Endothelial cell (in vitro differentiated cells): ENCODE results near the gene ACACA. TPM values are rescaled to one million over a fixed set of nuclear protein-coding genes. Genes with fewer than 3 reads are reported as not detected.
"Not testable (repeated sequence)": the region's sequence is repeated elsewhere in the genome, so short reads cannot be mapped to it uniquely, and the experiment has no call there.

Source experiments
- DNase-seq: peaks from one replicate; pipeline ENCODE4 v3.0.0; 2021; ENCODE audit warnings: low spot score
- H3K27ac Mint-ChIP-seq: one replicate; pipeline ENCODE4 v1.8.0; 2021; ENCODE audit warnings: mixed read lengths, inconsistent platforms; ENCODE audit not compliant: unreplicated experiment
- H3K27me3 Mint-ChIP-seq: one replicate; pipeline ENCODE4 v1.8.0; 2021; ENCODE audit warnings: mild to moderate bottlenecking, moderate library complexity, mixed read lengths, inconsistent platforms; ENCODE audit not compliant: unreplicated experiment
- H3K36me3 Mint-ChIP-seq: one replicate; pipeline ENCODE4 v1.8.0; 2021; ENCODE audit warnings: mild to moderate bottlenecking, low read depth, mixed read lengths, inconsistent platforms; ENCODE audit not compliant: unreplicated experiment
- H3K4me1 Mint-ChIP-seq: one replicate; pipeline ENCODE4 v1.8.0; 2021; ENCODE audit warnings: mild to moderate bottlenecking, mixed read lengths, inconsistent platforms; ENCODE audit not compliant: unreplicated experiment
- H3K4me3 Mint-ChIP-seq: one replicate; pipeline ENCODE4 v1.8.0; 2021; ENCODE audit warnings: mild to moderate bottlenecking, mixed read lengths, inconsistent platforms; ENCODE audit not compliant: unreplicated experiment
- H3K9me3 Mint-ChIP-seq: one replicate; pipeline ENCODE4 v1.8.0; 2021; ENCODE audit warnings: mixed read lengths, inconsistent platforms; ENCODE audit not compliant: unreplicated experiment
- total RNA-seq: library from RNA; stranded (reverse); fragmentation: NEBNext Ultra II Directional; extraction: Animal tissue kit (Norgen Biotek cat#: 25700); gene quantifications from one replicate; pipeline ENCODE4 v1.2.1, GENCODE V29; 2021; ENCODE audit not compliant: unreplicated experiment
- TF ChIP-seq, protein P1 (sequence below): fragments of 200-600 bp; sonication (generic); IDR thresholded peaks from one replicate; pipeline ENCODE4 v1.5.0; 2021; ENCODE audit warnings: antibody characterized with exemption; ENCODE audit not compliant: unreplicated experiment

ACACA gene
- total RNA-seq, 1 donor from 2014 or later: 91.5 TPM

DNA sequence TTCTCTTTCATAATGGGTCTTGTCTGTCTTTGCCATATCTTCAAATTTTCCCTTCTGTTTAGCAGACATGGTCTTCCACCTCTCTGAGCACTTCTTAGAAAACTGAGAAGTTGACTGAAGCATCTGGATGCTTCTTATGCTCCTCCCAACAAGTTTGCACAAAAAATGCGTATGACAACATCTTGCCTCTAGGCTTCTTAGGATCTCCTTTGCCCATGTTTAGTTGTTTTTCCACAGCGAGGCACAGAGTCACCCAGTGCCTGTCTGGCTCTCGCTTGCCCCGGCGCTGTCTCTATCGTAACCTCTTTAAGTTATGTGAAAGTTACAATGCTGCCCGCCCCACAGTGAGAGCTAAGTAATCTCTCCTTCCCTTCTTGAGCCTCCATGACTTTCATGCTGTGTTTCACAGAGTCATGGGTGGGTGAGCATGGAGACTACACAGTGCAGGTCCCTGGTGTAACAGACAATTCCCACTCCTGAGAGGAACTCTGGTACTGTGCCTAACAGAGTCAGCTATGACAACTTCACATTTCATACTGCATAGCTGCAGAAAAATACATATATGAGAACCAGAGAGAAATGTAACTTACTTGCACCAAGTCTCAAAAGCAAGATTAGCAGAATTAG is 262.4 kb downstream of the ACACA start:
- no peaks in the 10 kb centered on the region for H3K9me3 Mint-ChIP-seq
- no peak overlapping the region for H3K27ac Mint-ChIP-seq
- H3K4me1 Mint-ChIP-seq: peaks cover 12% of the 10 kb centered on the region
- H3K4me3 Mint-ChIP-seq: no peak overlapping the region
- no peaks in the 10 kb centered on the region for H3K27me3 Mint-ChIP-seq
- no peak for DNase-seq
- H3K36me3 Mint-ChIP-seq: no peaks in the 10 kb centered on the region
- TF ChIP-seq, protein P1, sequence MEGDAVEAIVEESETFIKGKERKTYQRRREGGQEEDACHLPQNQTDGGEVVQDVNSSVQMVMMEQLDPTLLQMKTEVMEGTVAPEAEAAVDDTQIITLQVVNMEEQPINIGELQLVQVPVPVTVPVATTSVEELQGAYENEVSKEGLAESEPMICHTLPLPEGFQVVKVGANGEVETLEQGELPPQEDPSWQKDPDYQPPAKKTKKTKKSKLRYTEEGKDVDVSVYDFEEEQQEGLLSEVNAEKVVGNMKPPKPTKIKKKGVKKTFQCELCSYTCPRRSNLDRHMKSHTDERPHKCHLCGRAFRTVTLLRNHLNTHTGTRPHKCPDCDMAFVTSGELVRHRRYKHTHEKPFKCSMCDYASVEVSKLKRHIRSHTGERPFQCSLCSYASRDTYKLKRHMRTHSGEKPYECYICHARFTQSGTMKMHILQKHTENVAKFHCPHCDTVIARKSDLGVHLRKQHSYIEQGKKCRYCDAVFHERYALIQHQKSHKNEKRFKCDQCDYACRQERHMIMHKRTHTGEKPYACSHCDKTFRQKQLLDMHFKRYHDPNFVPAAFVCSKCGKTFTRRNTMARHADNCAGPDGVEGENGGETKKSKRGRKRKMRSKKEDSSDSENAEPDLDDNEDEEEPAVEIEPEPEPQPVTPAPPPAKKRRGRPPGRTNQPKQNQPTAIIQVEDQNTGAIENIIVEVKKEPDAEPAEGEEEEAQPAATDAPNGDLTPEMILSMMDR: no peak

DNA sequence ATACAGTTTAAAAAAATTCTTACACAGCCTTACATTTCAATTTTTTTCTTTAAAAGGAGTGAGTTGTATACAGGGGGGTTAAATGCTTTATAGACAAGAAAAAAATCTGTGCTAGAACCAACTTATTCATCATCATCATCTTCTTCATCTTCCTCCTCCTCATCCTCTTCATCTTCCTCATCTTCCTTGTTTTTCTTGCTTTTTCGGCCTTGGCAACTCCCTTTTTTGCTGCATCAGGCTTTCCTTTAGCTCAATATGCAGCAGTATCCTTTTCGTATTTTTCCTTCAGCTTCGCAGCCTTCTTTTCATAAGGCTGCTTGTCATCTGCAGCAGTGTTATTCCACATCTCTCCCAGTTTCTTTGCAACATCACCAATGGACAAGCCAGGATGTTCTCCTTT is 263.1 kb downstream of the ACACA start:
- not testable (repeated sequence) for H3K4me3 Mint-ChIP-seq, H3K36me3 Mint-ChIP-seq, H3K9me3 Mint-ChIP-seq, DNase-seq, H3K27ac Mint-ChIP-seq, H3K27me3 Mint-ChIP-seq
- H3K4me1 Mint-ChIP-seq: peaks cover 12% of the 10 kb centered on the region

DNA sequence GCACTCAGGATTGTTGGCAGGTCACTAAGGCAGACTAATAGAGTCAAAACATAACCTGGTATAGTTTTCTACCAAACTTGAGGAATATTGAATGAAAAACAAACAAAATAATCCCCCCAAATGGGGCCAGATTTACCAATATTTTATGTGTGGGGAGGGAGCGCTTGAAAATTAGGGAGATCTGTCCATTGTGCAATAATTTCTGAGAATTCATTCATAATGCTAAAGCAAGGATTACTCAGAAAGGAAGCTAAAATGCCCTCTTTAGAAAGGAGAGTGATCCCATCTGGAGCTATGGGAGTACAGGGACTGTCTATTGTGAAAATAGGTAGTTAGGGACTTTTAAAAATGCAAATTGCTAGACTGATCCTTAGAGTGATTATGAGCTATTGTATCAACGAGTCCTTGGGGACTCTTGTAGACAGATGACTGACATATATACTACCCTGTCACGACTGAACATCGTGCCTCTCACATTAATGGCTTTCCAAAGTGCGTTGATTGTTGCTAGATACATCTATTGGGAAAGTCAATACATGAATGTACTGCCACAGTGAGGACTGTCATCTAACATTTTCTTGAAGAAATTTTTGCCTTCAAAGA is 264.2 kb downstream of the ACACA start:
- H3K27me3 Mint-ChIP-seq: no peaks in the 10 kb centered on the region
- no peaks in the 10 kb centered on the region for H3K9me3 Mint-ChIP-seq
- H3K36me3 Mint-ChIP-seq: peaks cover 5% of the 10 kb centered on the region
- no peak overlapping the region for H3K27ac Mint-ChIP-seq
- no peak overlapping the region for H3K4me3 Mint-ChIP-seq
- TF ChIP-seq, protein P1: no peak
- peaks cover 6% of the 10 kb centered on the region for H3K4me1 Mint-ChIP-seq
- DNase-seq: no peak

DNA sequence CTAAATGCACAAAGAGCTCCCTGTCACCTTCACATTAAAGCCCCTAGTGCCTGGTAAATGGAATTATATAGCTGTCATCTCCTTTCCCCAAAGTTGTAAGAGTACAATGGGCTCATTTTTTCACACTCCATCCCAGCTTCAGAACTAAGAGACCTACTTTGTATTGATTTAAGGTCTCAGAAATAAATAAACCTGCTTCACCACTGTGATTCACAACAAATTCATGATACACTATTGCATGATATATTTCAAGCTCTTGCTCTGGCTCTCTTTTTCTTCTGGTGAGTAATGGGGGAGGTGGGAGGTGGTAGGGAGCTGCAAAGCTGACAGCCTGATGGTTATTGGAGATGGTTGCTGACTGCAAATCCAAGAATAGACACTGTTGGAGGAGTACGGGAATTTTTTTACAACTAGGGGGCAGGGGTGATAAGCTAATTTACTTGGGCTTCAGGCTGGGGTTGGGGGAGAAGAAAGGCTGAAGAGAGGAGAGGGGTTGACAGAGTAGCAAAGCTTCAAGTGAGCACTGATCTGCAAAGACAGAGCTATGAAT is 268.0 kb downstream of the ACACA start:
- H3K36me3 Mint-ChIP-seq: peaks cover 5% of the 10 kb centered on the region
- H3K27me3 Mint-ChIP-seq: no peaks in the 10 kb centered on the region
- H3K27ac Mint-ChIP-seq: no peak overlapping the region
- no peak for DNase-seq
- TF ChIP-seq, protein P1: no peak
- H3K4me3 Mint-ChIP-seq: no peak overlapping the region
- peaks cover 20% of the 10 kb centered on the region for H3K4me1 Mint-ChIP-seq
- no peaks in the 10 kb centered on the region for H3K9me3 Mint-ChIP-seq

DNA sequence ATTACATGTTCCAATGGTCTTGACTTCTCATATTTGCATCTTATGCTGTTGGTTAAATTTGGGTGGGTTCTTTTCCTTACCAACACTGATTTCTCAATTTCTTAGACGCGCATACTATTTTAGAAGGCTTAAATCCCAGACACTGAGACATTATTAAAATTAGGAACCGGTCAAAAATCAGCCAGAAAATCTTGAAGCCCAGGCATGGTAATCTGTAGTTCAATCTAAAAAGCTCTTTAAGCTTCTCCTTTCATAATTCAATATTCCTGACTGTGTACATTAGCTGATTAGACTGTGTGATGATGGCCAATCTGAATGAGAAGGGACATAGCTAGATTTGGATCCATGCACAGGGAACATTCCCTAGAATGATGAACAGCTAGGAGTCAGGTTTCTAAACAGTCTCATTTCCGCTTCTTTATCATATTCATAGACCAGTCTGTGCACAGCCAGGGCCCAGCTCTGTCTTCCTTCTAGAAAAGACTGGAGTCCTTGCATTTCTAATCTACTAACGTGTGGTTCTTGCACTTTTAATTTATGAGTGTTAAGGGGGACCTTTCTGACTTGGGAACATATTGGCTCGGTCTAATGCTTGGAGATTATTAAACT is 268.6 kb downstream of the ACACA start:
- no peak overlapping the region for H3K4me3 Mint-ChIP-seq
- peaks cover 5% of the 10 kb centered on the region for H3K36me3 Mint-ChIP-seq
- H3K27me3 Mint-ChIP-seq: no peaks in the 10 kb centered on the region
- TF ChIP-seq, protein P1: no peak
- H3K4me1 Mint-ChIP-seq: peaks cover 22% of the 10 kb centered on the region
- no peak for DNase-seq
- no peak overlapping the region for H3K27ac Mint-ChIP-seq
- H3K9me3 Mint-ChIP-seq: no peaks in the 10 kb centered on the region
